PC-9 (cell line): ENCODE data around the gene SCYGR4. TPM values are rescaled to one million over a fixed set of nuclear protein-coding genes. Genes with fewer than 3 reads are reported as not detected.

Experiments
- BruUV-seq: library from RNA; stranded (reverse); fragments of 400-500 nt; replicated peaks from 2 replicates; lab custom pipeline; 2021; lab: Mats Ljungman, UMichigan
- CTCF ChIA-PET: fragments of 300-600 bp; sonication (Branson Sonifier 250); formaldehyde crosslinking; loops from one replicate; lab custom pipeline; 2022; ENCODE audit warnings: antibody characterized with exemption; lab: Charles Lee
- POLR2A ChIA-PET: fragments of 300-600 bp; sonication (Branson Sonifier 250); formaldehyde crosslinking; loops from one replicate; lab custom pipeline; 2022; ENCODE audit warnings: antibody characterized with exemption; ENCODE audit not compliant: unreplicated experiment; lab: Charles Lee
- DNase-seq, 2 experiments: peaks; one replicate each; pipeline versions ENCODE4 v3.0.0 to v3.0.0-alpha.2; 2015 to 2022; ENCODE audit warnings: mixed read lengths in 1 of 2
- H2AFZ ChIP-seq: fragments of 200-600 bp; sonication (generic); 2 replicates; pipeline ENCODE4 v1.8.1; 2017; ENCODE audit warnings: antibody characterized with exemption
- H3F3A ChIP-seq: fragments of 200-600 bp; sonication (generic); 2 replicates; pipeline ENCODE4 v1.8.1; 2017; ENCODE audit warnings: antibody characterized with exemption, mild to moderate bottlenecking, low read depth; ENCODE audit not compliant: insufficient read depth
- H3K27ac ChIP-seq: fragments of 200-600 bp; sonication (generic); 2 replicates; pipeline ENCODE4 v1.6.1; 2016; ENCODE audit warnings: mixed run types
- H3K27me3 ChIP-seq: fragments of 200-600 bp; sonication (generic); 2 replicates; pipeline ENCODE4 v1.6.1; 2016; ENCODE audit warnings: low read depth, mixed run types; ENCODE audit not compliant: insufficient read depth
- H3K36me3 ChIP-seq: fragments of 200-600 bp; sonication (generic); 2 replicates; pipeline ENCODE4 v1.6.1; 2016; ENCODE audit warnings: low read depth, mixed run types
- H3K4me1 ChIP-seq: fragments of 200-600 bp; sonication (generic); replicated peaks from 2 replicates; pipeline ENCODE4 v1.6.1; 2016; ENCODE audit warnings: mixed run types; ENCODE audit not compliant: insufficient read depth
- H3K4me2 ChIP-seq: fragments of 200-600 bp; sonication (generic); 2 replicates; pipeline ENCODE4 v1.6.1; 2017; ENCODE audit warnings: mixed run types
- H3K4me3 ChIP-seq: fragments of 200-600 bp; sonication (generic); 2 replicates; pipeline ENCODE4 v1.6.1; 2016; ENCODE audit warnings: mixed run types
- H3K79me2 ChIP-seq: fragments of 200-600 bp; sonication (generic); 2 replicates; pipeline ENCODE4 v1.6.1; 2017; ENCODE audit warnings: low read depth, mixed run types
- H3K9me2 ChIP-seq: fragments of 200-600 bp; sonication (generic); 2 replicates; pipeline ENCODE4 v1.8.1; 2017; ENCODE audit warnings: mild to moderate bottlenecking; ENCODE audit not compliant: insufficient read depth
- H3K9me3 ChIP-seq: fragments of 200-600 bp; sonication (generic); 2 replicates; pipeline ENCODE4 v1.8.1; 2016; ENCODE audit warnings: low read depth; ENCODE audit not compliant: insufficient read depth
- H4K20me1 ChIP-seq: fragments of 200-600 bp; sonication (generic); 2 replicates; pipeline ENCODE4 v1.8.1; 2017; ENCODE audit not compliant: insufficient read depth
- EZH2 ChIP-seq: fragments of 200-600 bp; sonication (generic); IDR thresholded peaks from 2 replicates; pipeline ENCODE4 v1.8.0; 2017; ENCODE audit warnings: antibody characterized with exemption, low read depth
- intact Hi-C: fragments of 100-400 bp; cut with micrococcal nuclease; formaldehyde crosslinking; loops from one replicate; pipeline ENCODE4 v1.10.0; 2022; ENCODE audit not compliant: unreplicated experiment
- total RNA-seq: library from RNA; stranded (reverse); gene quantifications from 2 replicates; pipeline ENCODE4 v1.2.3, GENCODE V29; 2021
- TF ChIP-seq, protein P1 (sequence below): fragments of 200-600 bp; sonication (generic); conservative IDR thresholded peaks from 2 replicates; pipeline ENCODE4 v1.6.1; 2017; ENCODE audit warnings: mixed run types, antibody characterized with exemption, mild to moderate bottlenecking, moderate library complexity

The SCYGR4 gene
- total RNA-seq, 1 experiment from 2014 or later, result not detected

DNA sequence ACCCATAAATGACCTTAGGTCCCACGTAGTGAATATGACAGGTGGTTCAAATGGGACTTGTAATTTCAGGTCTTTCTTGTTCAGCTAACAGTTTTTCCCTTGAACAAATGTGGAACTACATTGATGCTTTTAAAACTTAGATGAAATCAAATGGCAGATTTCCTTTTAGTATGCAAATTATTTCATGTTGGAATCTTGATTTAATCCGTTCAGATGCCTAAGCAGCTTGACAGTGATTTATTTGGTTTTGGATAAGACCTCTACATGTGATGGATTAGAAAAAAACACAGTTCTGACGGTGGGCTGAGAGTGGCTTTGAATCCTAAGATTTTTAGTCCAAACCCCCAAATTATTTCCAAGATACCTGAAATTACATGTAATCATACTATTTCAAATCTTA lies 16.9 kb downstream of the SCYGR4 start:
- POLR2A ChIA-PET, result no interaction called here
- no peak overlapping the region for H3K27ac ChIP-seq
- no peaks in the 10 kb centered on the region for H4K20me1 ChIP-seq
- TF ChIP-seq, protein P1, sequence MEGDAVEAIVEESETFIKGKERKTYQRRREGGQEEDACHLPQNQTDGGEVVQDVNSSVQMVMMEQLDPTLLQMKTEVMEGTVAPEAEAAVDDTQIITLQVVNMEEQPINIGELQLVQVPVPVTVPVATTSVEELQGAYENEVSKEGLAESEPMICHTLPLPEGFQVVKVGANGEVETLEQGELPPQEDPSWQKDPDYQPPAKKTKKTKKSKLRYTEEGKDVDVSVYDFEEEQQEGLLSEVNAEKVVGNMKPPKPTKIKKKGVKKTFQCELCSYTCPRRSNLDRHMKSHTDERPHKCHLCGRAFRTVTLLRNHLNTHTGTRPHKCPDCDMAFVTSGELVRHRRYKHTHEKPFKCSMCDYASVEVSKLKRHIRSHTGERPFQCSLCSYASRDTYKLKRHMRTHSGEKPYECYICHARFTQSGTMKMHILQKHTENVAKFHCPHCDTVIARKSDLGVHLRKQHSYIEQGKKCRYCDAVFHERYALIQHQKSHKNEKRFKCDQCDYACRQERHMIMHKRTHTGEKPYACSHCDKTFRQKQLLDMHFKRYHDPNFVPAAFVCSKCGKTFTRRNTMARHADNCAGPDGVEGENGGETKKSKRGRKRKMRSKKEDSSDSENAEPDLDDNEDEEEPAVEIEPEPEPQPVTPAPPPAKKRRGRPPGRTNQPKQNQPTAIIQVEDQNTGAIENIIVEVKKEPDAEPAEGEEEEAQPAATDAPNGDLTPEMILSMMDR, result no peak
- TF ChIP-seq EZH2, result no peak
- H3K27me3 ChIP-seq, result no peaks in the 10 kb centered on the region
- no peaks in the 10 kb centered on the region for H3K79me2 ChIP-seq
- no peaks in the 10 kb centered on the region for H3K9me3 ChIP-seq
- H3K4me3 ChIP-seq, result no peak overlapping the region
- H2AFZ ChIP-seq, result no peak overlapping the region
- no peaks in the 10 kb centered on the region for H3K9me2 ChIP-seq
- CTCF ChIA-PET, result no interaction called here
- intact Hi-C loops, result no loop called here
- no peak for DNase-seq
- BruUV-seq, result no TSS peak
- H3K36me3 ChIP-seq, result no peaks in the 10 kb centered on the region
- H3F3A ChIP-seq, result no peaks in the 10 kb centered on the region
- no peak overlapping the region for H3K4me2 ChIP-seq
- H3K4me1 ChIP-seq, result no peaks in the 10 kb centered on the region

DNA sequence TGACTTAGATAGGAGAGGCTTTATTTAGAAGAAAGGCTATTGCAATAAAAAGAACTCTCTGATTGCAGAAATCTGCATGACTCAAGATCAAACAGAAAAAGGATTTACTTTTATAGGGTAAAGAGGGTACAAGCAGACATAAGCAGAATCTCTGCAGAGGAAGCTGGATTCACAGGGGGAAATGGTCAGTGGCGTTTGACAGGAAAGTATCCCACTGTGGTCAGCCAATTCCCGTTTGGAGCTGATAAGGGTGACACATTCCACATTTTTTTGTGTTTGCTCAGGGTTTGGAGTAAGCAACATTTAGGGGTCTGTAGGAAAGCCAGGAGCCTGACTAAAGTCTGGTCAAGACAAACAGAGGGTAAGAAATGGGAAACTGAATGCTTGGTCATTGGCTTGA lies 25.4 kb downstream of the SCYGR4 start:
- ChIA-PET POLR2A (no interaction called here), CTCF (no interaction called here)
- no peaks in the 10 kb centered on the region for H3F3A ChIP-seq
- no peaks in the 10 kb centered on the region for H4K20me1 ChIP-seq
- H3K27ac ChIP-seq, result no peak overlapping the region
- no peak overlapping the region for H3K4me2 ChIP-seq
- TF ChIP-seq EZH2, result no peak
- TF ChIP-seq, protein P1, result no peak
- no peaks in the 10 kb centered on the region for H3K9me3 ChIP-seq
- no peaks in the 10 kb centered on the region for H3K36me3 ChIP-seq
- H3K79me2 ChIP-seq, result no peaks in the 10 kb centered on the region
- no TSS peak for BruUV-seq
- intact Hi-C loops, result no loop called here
- H3K27me3 ChIP-seq, result no peaks in the 10 kb centered on the region
- no peak overlapping the region for H2AFZ ChIP-seq
- H3K4me3 ChIP-seq, result no peak overlapping the region
- DNase-seq, result no peak
- no peaks in the 10 kb centered on the region for H3K9me2 ChIP-seq
- no peaks in the 10 kb centered on the region for H3K4me1 ChIP-seq

DNA sequence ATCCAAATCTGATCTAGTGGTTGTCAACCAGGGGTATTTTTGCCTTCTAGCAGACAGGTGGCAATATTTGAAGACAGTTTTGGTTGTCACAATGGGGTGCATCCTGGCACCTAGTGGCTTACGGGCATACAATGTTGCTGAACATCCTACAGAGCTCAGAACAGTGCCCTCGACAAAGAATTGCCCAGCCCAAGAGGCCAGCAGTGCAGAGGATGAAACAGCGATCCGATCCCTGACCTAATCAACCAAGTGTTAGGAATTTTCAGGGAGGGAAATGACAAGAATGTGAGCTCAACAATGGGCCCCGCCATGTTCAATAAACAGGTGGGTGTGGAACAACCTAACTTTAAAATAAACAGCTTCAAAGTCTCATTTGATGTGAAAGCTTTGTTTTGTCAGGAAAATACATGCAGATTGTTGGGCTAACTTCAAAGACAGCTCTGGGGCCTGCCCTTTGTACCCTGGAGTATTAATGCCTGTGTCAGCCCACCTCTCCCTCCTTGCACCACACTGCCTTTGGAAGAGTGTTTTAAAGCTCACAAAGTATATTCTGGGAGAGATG lies 26.8 kb downstream of the SCYGR4 start:
- Histone ChIP-seq H3K4me1 (no peaks in the 10 kb centered on the region), H3K9me3 (no peaks in the 10 kb centered on the region), H3K36me3 (no peaks in the 10 kb centered on the region), H3K4me2 (no peak overlapping the region), H3K79me2 (no peaks in the 10 kb centered on the region), H3K9me2 (no peaks in the 10 kb centered on the region), H3F3A (no peaks in the 10 kb centered on the region), H3K27ac (no peak overlapping the region), H4K20me1 (no peaks in the 10 kb centered on the region), H3K4me3 (no peak overlapping the region), H3K27me3 (no peaks in the 10 kb centered on the region), H2AFZ (no peak overlapping the region)
- intact Hi-C loops, result no loop called here
- no peak for DNase-seq
- no TSS peak for BruUV-seq
- CTCF ChIA-PET, result no interaction called here
- TF ChIP-seq EZH2, result no peak
- TF ChIP-seq, protein P1, result no peak
- POLR2A ChIA-PET, result interaction anchor here (0.6 kb wide), 2 partner anchors 40 to 122 kb away, joined by 6 to 7 read pairs; no protein-coding TSS in a partner anchor
